Myocyte (in vitro differentiated cells): ENCODE data around the gene BAG5. TPM values are rescaled to one million over a fixed set of nuclear protein-coding genes. Genes with fewer than 3 reads are reported as not detected.
"Not testable (repeated sequence)": the region's sequence is repeated elsewhere in the genome, so short reads cannot be mapped to it uniquely, and the experiment has no call there.

Source experiments
- DNase-seq: peaks from one replicate; pipeline ENCODE4 v3.0.0-alpha.2; 2012; ENCODE audit warnings: low read depth
- total RNA-seq: library from RNA; depleted of rRNA; stranded (reverse); fragments of >200 nt; gene quantifications from 2 replicates; pipeline ENCODE4 v1.2.3, GENCODE V29; 2014

BAG5 gene
- total RNA-seq, 1 donor from 2014 or later: 31.2 TPM

- peak; percentile 66 for DNase-seq
These were observed 38.2 kb downstream of the BAG5 start for GRCh38 chr14:103524002-103524935.

GRCh38 chr14:103523575-103523954 lies 38.9 kb downstream of the BAG5 start:
- no peak for DNase-seq

- DNase-seq: peak; percentile 73
These were observed 39.5 kb downstream of the BAG5 start, which contains the start of gene CKB for GRCh38 chr14:103522649-103523574. Gene CKB (minus strand): TSS chr14:103522830. CDS start chr14:103522493, 337 bp downstream.

GRCh38 chr14:103521951-103522563 lies 40.4 kb downstream of the BAG5 start:
- peak; percentile 44 for DNase-seq

GRCh38 chr14:103521438-103521950 lies 41.0 kb downstream of the BAG5 start:
- no peak for DNase-seq

GRCh38 chr14:103520657-103521437 lies 41.6 kb downstream of the BAG5 start:
- peak; percentile 78 for DNase-seq

- no peak for DNase-seq
These were observed 42.2 kb downstream of the BAG5 start for GRCh38 chr14:103520269-103520656.

GRCh38 chr14:103519837-103520212 lies 42.6 kb downstream of the BAG5 start:
- DNase-seq: no peak

GRCh38 chr14:103519043-103519836 lies 43.2 kb downstream of the BAG5 start:
- peak; percentile 53 for DNase-seq

GRCh38 chr14:103518422-103519042 lies 43.9 kb downstream of the BAG5 start:
- DNase-seq: peak; percentile 66

- no peak for DNase-seq
These were observed 44.6 kb downstream of the BAG5 start for GRCh38 chr14:103517721-103518421.

GRCh38 chr14:103517174-103517566 lies 45.3 kb downstream of the BAG5 start:
- no peak for DNase-seq

- DNase-seq: no peak
These were observed 45.9 kb downstream of the BAG5 start for GRCh38 chr14:103516426-103517173.

GRCh38 chr14:103514596-103515421 lies 47.6 kb downstream of the BAG5 start:
- no peak for DNase-seq

- peak; percentile 89 for DNase-seq
These were observed 49.5 kb downstream of the BAG5 start for GRCh38 chr14:103512701-103513611.

- not testable (repeated sequence) for DNase-seq
These were observed 50.3 kb downstream of the BAG5 start for GRCh38 chr14:103512180-103512579.
